Mucosa of rectum (tissue), 2 donors: Measurements from ENCODE around the gene APOBEC3F.

ENCODE experiments used
- H3K27ac ChIP-seq, 2 donors: one replicate each; pipeline ENCODE4 v1.7.0; 2013; ENCODE audit warnings: inconsistent platforms in 2 of 2, low read depth in 2 of 2, low read length in 2 of 2
- H3K27me3 ChIP-seq, 2 donors: one replicate each; pipeline ENCODE4 v1.7.0; 2013; ENCODE audit warnings: low read length in 2 of 2; ENCODE audit not compliant: control insufficient read depth in 2 of 2, insufficient read depth in 2 of 2
- H3K36me3 ChIP-seq, 2 donors: one replicate each; pipeline ENCODE4 v1.7.0; 2013; ENCODE audit warnings: low read length in 2 of 2; ENCODE audit not compliant: control insufficient read depth in 2 of 2, insufficient read depth in 2 of 2
- H3K4me1 ChIP-seq, 2 donors: one replicate each; pipeline ENCODE4 v1.7.0; 2013; ENCODE audit warnings: low read length in 2 of 2, mild to moderate bottlenecking in 1 of 2; ENCODE audit not compliant: control insufficient read depth in 2 of 2, insufficient read depth in 2 of 2
- H3K4me3 ChIP-seq, 2 donors: one replicate each; pipeline ENCODE4 v1.7.0; 2013; ENCODE audit warnings: low read length in 2 of 2
- H3K9ac ChIP-seq, 2 donors: one replicate each; pipeline ENCODE4 v1.7.0; 2013; ENCODE audit warnings: low read length in 2 of 2, low read depth in 1 of 2, mild to moderate bottlenecking in 1 of 2
- H3K9me3 ChIP-seq, 2 donors: one replicate each; pipeline ENCODE4 v1.7.0; 2013; ENCODE audit warnings: low read length in 2 of 2; ENCODE audit not compliant: control insufficient read depth in 2 of 2
- donor health status: healthy.
- donor health status: Normal muscosa, but diverticular disease.

The APOBEC3F gene

GRCh38 chr22:39081598-39081997 is 40.9 kb downstream of the APOBEC3F start:
- Histone ChIP-seq H3K9me3 (no peaks in the 10 kb centered on the region), H3K9ac (no peak overlapping the region), H3K4me3 (no peak overlapping the region), H3K36me3 (peaks cover 0 to 5% of the 10 kb centered on the region in 2 donors), H3K4me1 (peaks cover 4% of the 10 kb centered on the region in 2 donors), H3K27me3 (no peaks in the 10 kb centered on the region), H3K27ac (no peak overlapping the region)

- Histone ChIP-seq H3K36me3 (peaks cover 0 to 5% of the 10 kb centered on the region in 2 donors), H3K9ac (no peak overlapping the region), H3K4me1 (peaks cover 0 to 4% of the 10 kb centered on the region in 2 donors), H3K27ac (no peak overlapping the region), H3K27me3 (no peaks in the 10 kb centered on the region), H3K9me3 (no peaks in the 10 kb centered on the region), H3K4me3 (no peak overlapping the region)
Measured at GRCh38 chr22:39083212-39084165, 42.8 kb downstream of the APOBEC3F start.

GRCh38 chr22:39084666-39085065 is 44.0 kb downstream of the APOBEC3F start:
- no peaks in the 10 kb centered on the region for H3K27me3 ChIP-seq
- H3K27ac ChIP-seq, result no peak overlapping the region
- no peak overlapping the region for H3K9ac ChIP-seq
- H3K9me3 ChIP-seq, result no peaks in the 10 kb centered on the region
- peaks cover 0 to 4% of the 10 kb centered on the region in 2 donors for H3K4me1 ChIP-seq
- H3K36me3 ChIP-seq, result peaks cover 0 to 5% of the 10 kb centered on the region in 2 donors
- H3K4me3 ChIP-seq, result no peak overlapping the region

GRCh38 chr22:39087098-39087497 is 46.4 kb downstream of the APOBEC3F start:
- H3K36me3 ChIP-seq, result no peaks in the 10 kb centered on the region
- H3K27me3 ChIP-seq, result peaks cover 0 to 3% of the 10 kb centered on the region in 2 donors
- no peak overlapping the region for H3K27ac ChIP-seq
- no peak overlapping the region for H3K9ac ChIP-seq
- peaks cover 2 to 6% of the 10 kb centered on the region in 2 donors for H3K4me1 ChIP-seq
- H3K4me3 ChIP-seq, result no peak overlapping the region
- H3K9me3 ChIP-seq, result no peaks in the 10 kb centered on the region

- Histone ChIP-seq H3K9me3 (no peaks in the 10 kb centered on the region), H3K27me3 (peaks cover 0 to 3% of the 10 kb centered on the region in 2 donors), H3K9ac (no peak overlapping the region), H3K4me3 (no peak overlapping the region), H3K36me3 (no peaks in the 10 kb centered on the region), H3K27ac (no peak overlapping the region), H3K4me1 (peaks cover 2 to 9% of the 10 kb centered on the region in 2 donors)
Measured at GRCh38 chr22:39087881-39088684, 47.4 kb downstream of the APOBEC3F start.

- Histone ChIP-seq H3K4me3 (no peak overlapping the region), H3K27ac (no peak overlapping the region), H3K4me1 (peaks cover 2 to 9% of the 10 kb centered on the region in 2 donors), H3K27me3 (peaks cover 0 to 3% of the 10 kb centered on the region in 2 donors), H3K9ac (no peak overlapping the region), H3K9me3 (no peaks in the 10 kb centered on the region), H3K36me3 (no peaks in the 10 kb centered on the region)
Measured at GRCh38 chr22:39088685-39089032, 48.0 kb downstream of the APOBEC3F start.

- Histone ChIP-seq H3K4me1 (peaks cover 2 to 9% of the 10 kb centered on the region in 2 donors), H3K4me3 (no peak overlapping the region), H3K27ac (peak overlapping the region; percentile 32 to 74)
Measured at GRCh38 chr22:39089928-39090327, 49.3 kb downstream of the APOBEC3F start.

GRCh38 chr22:39090426-39091064 is 49.9 kb downstream of the APOBEC3F start:
- Histone ChIP-seq H3K27me3 (peaks cover 0 to 3% of the 10 kb centered on the region in 2 donors), H3K4me3 (no peak overlapping the region), H3K9me3 (no peaks in the 10 kb centered on the region), H3K27ac (peak overlapping the region; percentile 32 to 74), H3K9ac (no peak overlapping the region), H3K36me3 (no peaks in the 10 kb centered on the region), H3K4me1 (peaks cover 2 to 9% of the 10 kb centered on the region in 2 donors)

More at GRCh38 chr22:39089928-39090327, 49.3 kb downstream of the APOBEC3F start:
- Histone ChIP-seq H3K9me3 (no peaks in the 10 kb centered on the region), H3K9ac (no peak overlapping the region), H3K36me3 (no peaks in the 10 kb centered on the region), H3K27me3 (peaks cover 0 to 3% of the 10 kb centered on the region in 2 donors)

- no peak overlapping the region for H3K9ac ChIP-seq
- peaks cover 3% of the 10 kb centered on the region in 2 donors for H3K27me3 ChIP-seq
- peaks cover 2 to 9% of the 10 kb centered on the region in 2 donors for H3K4me1 ChIP-seq
- H3K36me3 ChIP-seq, result no peaks in the 10 kb centered on the region
- H3K9me3 ChIP-seq, result no peaks in the 10 kb centered on the region
- H3K27ac ChIP-seq, result peak overlapping the region in 1 of 2 donors; percentile 74
- H3K4me3 ChIP-seq, result no peak overlapping the region
Measured at GRCh38 chr22:39091126-39092081, 50.7 kb downstream of the APOBEC3F start.
